GM23338 (cell line): ENCODE measurements around the gene ZNF860. TPM values are rescaled to one million over a fixed set of nuclear protein-coding genes. Genes with fewer than 3 reads are reported as not detected.

Experiments
- ATAC-seq: fragments of 200-7000 bp; cut with Tn5 transposase; 3 replicates; pipeline ENCODE4 v1.9.1; 2020
- DNase-seq: peaks from one replicate; pipeline ENCODE4 v3.0.0-alpha.2; 2015; ENCODE audit warnings: low spot score
- H2AFZ ChIP-seq: fragments of 200-600 bp; sonication (generic); 2 replicates; pipeline ENCODE4 v1.8.0; 2016; ENCODE audit warnings: antibody characterized with exemption, mild to moderate bottlenecking, moderate library complexity
- H3F3A ChIP-seq: fragments of 200-600 bp; sonication (generic); replicated peaks from 2 replicates; pipeline ENCODE4 v1.8.0; 2017; ENCODE audit warnings: antibody characterized with exemption, mixed run types, low read depth
- H3K27ac ChIP-seq: fragments of 200-600 bp; sonication (generic); 2 replicates; pipeline ENCODE4 v1.6.1; 2016; ENCODE audit warnings: low read depth
- H3K27me3 ChIP-seq: fragments of 200-600 bp; sonication (generic); 2 replicates; pipeline ENCODE4 v1.8.0; 2016; ENCODE audit warnings: mild to moderate bottlenecking, mixed run types, moderate library complexity; ENCODE audit not compliant: insufficient read depth
- H3K36me3 ChIP-seq: fragments of 200-600 bp; sonication (generic); 2 replicates; pipeline ENCODE4 v1.8.0; 2016; ENCODE audit warnings: mild to moderate bottlenecking; ENCODE audit not compliant: insufficient read depth
- H3K4me1 ChIP-seq: fragments of 200-600 bp; sonication (generic); 2 replicates; pipeline ENCODE4 v1.8.0; 2016; ENCODE audit warnings: mild to moderate bottlenecking, moderate library complexity; ENCODE audit not compliant: insufficient read depth
- H3K4me2 ChIP-seq: fragments of 200-600 bp; sonication (generic); 2 replicates; pipeline ENCODE4 v1.7.1; 2017; ENCODE audit warnings: mixed run types
- H3K4me3 ChIP-seq: fragments of 200-600 bp; sonication (generic); 2 replicates; pipeline ENCODE4 v1.6.1; 2016; ENCODE audit warnings: mixed run types
- H3K79me2 ChIP-seq: fragments of 200-600 bp; sonication (generic); replicated peaks from 2 replicates; pipeline ENCODE4 v1.8.0; 2017; ENCODE audit warnings: mild to moderate bottlenecking; ENCODE audit not compliant: insufficient read depth
- H3K9me2 ChIP-seq: fragments of 200-600 bp; sonication (generic); 2 replicates; pipeline ENCODE4 v1.8.0; 2017; ENCODE audit not compliant: insufficient read depth
- H4K20me1 ChIP-seq: fragments of 200-600 bp; sonication (generic); replicated peaks from 2 replicates; pipeline ENCODE4 v1.8.0; 2017; ENCODE audit warnings: mild to moderate bottlenecking; ENCODE audit not compliant: insufficient read depth
- H3K27ac Mint-ChIP-seq: 2 replicates; pipeline ENCODE4 v1.8.0; 2020; ENCODE audit warnings: inconsistent platforms, mild to moderate bottlenecking, moderate library complexity, mixed read lengths
- H3K27me3 Mint-ChIP-seq: 3 replicates; pipeline ENCODE4 v1.8.0; 2022; ENCODE audit warnings: low read depth, mild to moderate bottlenecking, moderate library complexity, mixed read lengths, inconsistent platforms; ENCODE audit not compliant: insufficient read depth, poor library complexity
- H3K36me3 Mint-ChIP-seq: 3 replicates; pipeline ENCODE4 v1.8.0; 2021; ENCODE audit warnings: low read depth, mild to moderate bottlenecking, inconsistent platforms, moderate library complexity, mixed read lengths
- H3K4me1 Mint-ChIP-seq: 3 replicates; pipeline ENCODE4 v1.8.0; 2020; ENCODE audit warnings: mild to moderate bottlenecking, inconsistent platforms, mixed read lengths
- H3K4me3 Mint-ChIP-seq: 3 replicates; pipeline ENCODE4 v1.8.0; 2021; ENCODE audit warnings: moderate library complexity, mild to moderate bottlenecking, inconsistent platforms, mixed read lengths
- H3K9me3 Mint-ChIP-seq: 3 replicates; pipeline ENCODE4 v1.8.0; 2020; ENCODE audit warnings: moderate library complexity, mild to moderate bottlenecking, inconsistent platforms, mixed read lengths
- CREB1 ChIP-seq: fragments of 250-450 bp; sonication (Bioruptor Pico); IDR thresholded peaks from 2 replicates; pipeline ENCODE4 v1.5.0; 2020; ENCODE audit warnings: low read depth, mild to moderate bottlenecking, moderate library complexity
- CTCF ChIP-seq, 2 experiments: fragments of 200-600 bp in 1 of 2; sonication (generic) in 1 of 2; conservative IDR thresholded peaks; 2 replicates each; pipeline versions ENCODE4 v1.5.1 to v1.6.1; 2016 to 2017; ENCODE audit warnings: antibody characterized with exemption in 2 of 2, low read depth in 2 of 2, mild to moderate bottlenecking in 2 of 2, moderate library complexity in 1 of 2
- EZH2 ChIP-seq: fragments of 200-600 bp; sonication (generic); IDR thresholded peaks from one replicate; pipeline ENCODE4 v1.8.0; 2017; ENCODE audit warnings: antibody characterized with exemption, mild to moderate bottlenecking, low read depth; ENCODE audit not compliant: unreplicated experiment
- EZH2phosphoT487 ChIP-seq: fragments of 200-600 bp; sonication (generic); IDR thresholded peaks from one replicate; pipeline ENCODE4 v1.8.1; 2018; ENCODE audit warnings: antibody characterized with exemption; ENCODE audit not compliant: unreplicated experiment
- JUNB ChIP-seq: IDR thresholded peaks from one replicate; pipeline ENCODE4 v1.6.1; 2016; ENCODE audit warnings: antibody characterized with exemption; ENCODE audit not compliant: unreplicated experiment
- NANOG ChIP-seq: IDR thresholded peaks from 2 replicates; pipeline ENCODE4 v1.6.1; 2016; ENCODE audit warnings: antibody characterized with exemption, borderline replicate concordance
- POLR2AphosphoS5 ChIP-seq: IDR thresholded peaks from 2 replicates; pipeline ENCODE4 v1.6.1; 2016; ENCODE audit warnings: antibody characterized with exemption, low read depth
- STAT1 ChIP-seq: IDR thresholded peaks from one replicate; pipeline ENCODE4 v1.6.1; 2016; ENCODE audit warnings: antibody characterized with exemption; ENCODE audit not compliant: unreplicated experiment
- ZNF114 ChIP-seq: fragments of 250-450 bp; sonication (Bioruptor Pico); IDR thresholded peaks from 2 replicates; pipeline ENCODE4 v1.5.0; 2020; ENCODE audit warnings: mild to moderate bottlenecking, moderate library complexity
- ZNF331 ChIP-seq: fragments of 250-450 bp; sonication (Bioruptor Pico); IDR thresholded peaks from 2 replicates; pipeline ENCODE4 v1.5.0; 2020; ENCODE audit warnings: low read depth, mild to moderate bottlenecking, moderate library complexity
- ZNF462 ChIP-seq: fragments of 250-450 bp; sonication (Bioruptor Pico); IDR thresholded peaks from 2 replicates; pipeline ENCODE4 v1.5.0; 2020; ENCODE audit warnings: mild to moderate bottlenecking, moderate library complexity
- polyA plus RNA-seq: library from polyadenylated mRNA; unstranded; fragments of >200 nt; fragmentation: Nextera tagmentation; extraction: Ambion mirVana; gene quantifications from 2 replicates; pipeline ENCODE4 v1.2.1, GENCODE V29; 2016
- total RNA-seq: library from RNA; depleted of rRNA; stranded (reverse); fragments of >200 nt; shearing (Covaris generic); gene quantifications from 2 replicates; pipeline ENCODE4 v1.2.3, GENCODE V29; 2014
- TF ChIP-seq, protein P1 (sequence below): IDR thresholded peaks from 2 replicates; pipeline ENCODE4 v1.6.1; 2016; ENCODE audit warnings: antibody characterized with exemption
- TF ChIP-seq, protein P2 (sequence below): IDR thresholded peaks from one replicate; pipeline ENCODE4 v1.6.1; 2018; ENCODE audit warnings: antibody characterized with exemption; ENCODE audit not compliant: unreplicated experiment

Gene ZNF860
- total and polyA plus RNA-seq, 2 experiments from 2014 or later = 5.2 to 12.4 TPM

DNA sequence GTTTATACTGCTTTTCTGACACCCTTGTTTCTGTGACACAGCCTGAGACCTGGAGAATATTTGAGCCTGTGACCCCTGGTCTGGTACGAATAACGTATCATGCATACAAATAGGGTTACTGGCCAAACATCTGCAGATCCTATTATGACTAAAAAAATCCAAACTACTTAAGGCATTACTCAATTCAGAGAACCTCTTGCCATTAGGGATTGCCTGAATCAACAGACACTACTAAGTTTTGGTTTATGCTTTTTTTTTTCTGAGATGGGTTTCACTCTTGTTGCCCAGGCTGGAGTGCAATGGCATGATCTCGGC lies 35.9 kb upstream of the ZNF860 start:
- Histone ChIP-seq H3K27me3 (no peaks in the 10 kb centered on the region), H4K20me1 (peaks cover 18% of the 10 kb centered on the region), H2AFZ (no peak overlapping the region), H3K79me2 (peaks cover 100% of the 10 kb centered on the region), H3F3A (no peaks in the 10 kb centered on the region), H3K4me3 (no peak overlapping the region), H3K9me2 (no peaks in the 10 kb centered on the region), H3K36me3 (no peaks in the 10 kb centered on the region), H3K4me1 (peaks cover 58% of the 10 kb centered on the region), H3K27ac (peak overlapping the region; percentile 22; the same call in 1 of the 2 replicates), H3K4me2 (no peak overlapping the region)
- no peak for ATAC-seq
- peaks cover 49% of the 10 kb centered on the region for H3K4me1 Mint-ChIP-seq
- H3K27me3 Mint-ChIP-seq = peaks cover 7% of the 10 kb centered on the region
- H3K36me3 Mint-ChIP-seq = peaks cover 23% of the 10 kb centered on the region
- peaks cover 7% of the 10 kb centered on the region for H3K9me3 Mint-ChIP-seq
- H3K27ac Mint-ChIP-seq = no peak overlapping the region
- H3K4me3 Mint-ChIP-seq = no peak overlapping the region
- no peak for DNase-seq
- TF ChIP-seq, protein P1, sequence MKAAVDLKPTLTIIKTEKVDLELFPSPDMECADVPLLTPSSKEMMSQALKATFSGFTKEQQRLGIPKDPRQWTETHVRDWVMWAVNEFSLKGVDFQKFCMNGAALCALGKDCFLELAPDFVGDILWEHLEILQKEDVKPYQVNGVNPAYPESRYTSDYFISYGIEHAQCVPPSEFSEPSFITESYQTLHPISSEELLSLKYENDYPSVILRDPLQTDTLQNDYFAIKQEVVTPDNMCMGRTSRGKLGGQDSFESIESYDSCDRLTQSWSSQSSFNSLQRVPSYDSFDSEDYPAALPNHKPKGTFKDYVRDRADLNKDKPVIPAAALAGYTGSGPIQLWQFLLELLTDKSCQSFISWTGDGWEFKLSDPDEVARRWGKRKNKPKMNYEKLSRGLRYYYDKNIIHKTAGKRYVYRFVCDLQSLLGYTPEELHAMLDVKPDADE = no peak
- TF ChIP-seq ZNF462 (CRISPR knock-in tag) (no peak), STAT1 (no peak), NANOG (no peak), ZNF331 (no peak), CTCF (conservative IDR thresholded peaks at IDR 0.05; ENCODE audit: low read depth in 2 of 2) (no peak), JUNB (no peak), EZH2 (no peak), CREB1 (CRISPR knock-in tag) (no peak), POLR2AphosphoS5 (no peak), EZH2phosphoT487 (no peak), ZNF114 (CRISPR knock-in tag) (no peak)
- TF ChIP-seq, protein P2, sequence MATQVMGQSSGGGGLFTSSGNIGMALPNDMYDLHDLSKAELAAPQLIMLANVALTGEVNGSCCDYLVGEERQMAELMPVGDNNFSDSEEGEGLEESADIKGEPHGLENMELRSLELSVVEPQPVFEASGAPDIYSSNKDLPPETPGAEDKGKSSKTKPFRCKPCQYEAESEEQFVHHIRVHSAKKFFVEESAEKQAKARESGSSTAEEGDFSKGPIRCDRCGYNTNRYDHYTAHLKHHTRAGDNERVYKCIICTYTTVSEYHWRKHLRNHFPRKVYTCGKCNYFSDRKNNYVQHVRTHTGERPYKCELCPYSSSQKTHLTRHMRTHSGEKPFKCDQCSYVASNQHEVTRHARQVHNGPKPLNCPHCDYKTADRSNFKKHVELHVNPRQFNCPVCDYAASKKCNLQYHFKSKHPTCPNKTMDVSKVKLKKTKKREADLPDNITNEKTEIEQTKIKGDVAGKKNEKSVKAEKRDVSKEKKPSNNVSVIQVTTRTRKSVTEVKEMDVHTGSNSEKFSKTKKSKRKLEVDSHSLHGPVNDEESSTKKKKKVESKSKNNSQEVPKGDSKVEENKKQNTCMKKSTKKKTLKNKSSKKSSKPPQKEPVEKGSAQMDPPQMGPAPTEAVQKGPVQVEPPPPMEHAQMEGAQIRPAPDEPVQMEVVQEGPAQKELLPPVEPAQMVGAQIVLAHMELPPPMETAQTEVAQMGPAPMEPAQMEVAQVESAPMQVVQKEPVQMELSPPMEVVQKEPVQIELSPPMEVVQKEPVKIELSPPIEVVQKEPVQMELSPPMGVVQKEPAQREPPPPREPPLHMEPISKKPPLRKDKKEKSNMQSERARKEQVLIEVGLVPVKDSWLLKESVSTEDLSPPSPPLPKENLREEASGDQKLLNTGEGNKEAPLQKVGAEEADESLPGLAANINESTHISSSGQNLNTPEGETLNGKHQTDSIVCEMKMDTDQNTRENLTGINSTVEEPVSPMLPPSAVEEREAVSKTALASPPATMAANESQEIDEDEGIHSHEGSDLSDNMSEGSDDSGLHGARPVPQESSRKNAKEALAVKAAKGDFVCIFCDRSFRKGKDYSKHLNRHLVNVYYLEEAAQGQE = no peak
